ENCODE data around the gene HCLS1.
"Not testable (repeated sequence)": the region's sequence is repeated elsewhere in the genome, so short reads cannot be mapped to it uniquely, and the experiment has no call there.

Gene HCLS1, protein sequence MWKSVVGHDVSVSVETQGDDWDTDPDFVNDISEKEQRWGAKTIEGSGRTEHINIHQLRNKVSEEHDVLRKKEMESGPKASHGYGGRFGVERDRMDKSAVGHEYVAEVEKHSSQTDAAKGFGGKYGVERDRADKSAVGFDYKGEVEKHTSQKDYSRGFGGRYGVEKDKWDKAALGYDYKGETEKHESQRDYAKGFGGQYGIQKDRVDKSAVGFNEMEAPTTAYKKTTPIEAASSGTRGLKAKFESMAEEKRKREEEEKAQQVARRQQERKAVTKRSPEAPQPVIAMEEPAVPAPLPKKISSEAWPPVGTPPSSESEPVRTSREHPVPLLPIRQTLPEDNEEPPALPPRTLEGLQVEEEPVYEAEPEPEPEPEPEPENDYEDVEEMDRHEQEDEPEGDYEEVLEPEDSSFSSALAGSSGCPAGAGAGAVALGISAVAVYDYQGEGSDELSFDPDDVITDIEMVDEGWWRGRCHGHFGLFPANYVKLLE

DNA sequence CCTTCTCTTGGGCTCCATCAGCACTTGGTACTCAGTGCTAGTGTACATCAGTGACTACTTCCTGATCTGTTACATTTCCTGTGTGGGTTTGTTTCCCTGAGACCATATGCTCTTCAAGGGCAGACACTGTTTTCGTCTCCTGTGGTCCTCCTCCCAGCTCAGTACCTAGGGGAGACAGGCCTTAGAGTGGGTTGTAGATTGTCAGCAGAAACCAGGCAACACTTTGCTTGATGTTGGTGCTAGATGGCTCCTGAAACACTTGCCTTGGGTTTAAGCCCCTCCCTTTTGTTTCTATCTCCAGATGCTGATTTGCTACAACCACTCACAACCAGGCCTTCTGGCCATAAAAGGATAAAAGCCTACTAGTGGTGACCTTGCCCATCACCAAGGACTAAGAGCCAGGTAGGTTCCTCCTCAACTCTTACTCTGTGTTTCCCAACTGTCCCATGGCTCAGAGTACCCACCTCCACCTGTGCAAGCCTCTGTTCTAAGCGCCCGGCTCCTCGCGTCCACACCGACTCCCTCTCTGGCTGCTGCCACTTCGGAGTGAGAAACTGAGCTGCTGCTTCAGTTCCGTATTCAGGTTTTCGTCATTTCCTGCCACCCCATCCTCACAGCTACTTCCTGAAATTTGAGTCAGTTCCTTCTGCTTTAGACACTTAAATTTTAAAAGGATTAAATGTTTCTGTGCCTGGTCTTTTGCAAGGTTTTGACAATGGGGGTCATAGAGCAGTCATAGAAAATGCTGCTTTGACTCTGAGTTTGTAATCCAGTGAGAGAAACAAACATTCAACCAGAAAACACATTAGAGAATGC is at the start of gene HCLS1:
HCLS1 (minus strand) TSS at position 548 of the 816 bp plus-strand sequence. CDS start 2,556 bp downstream, outside the sequence.
- peak; percentile 41 to 53 for DNase-seq (ENCODE audit: low read depth in 2 of 2, low spot score in 1 of 2)

DNA sequence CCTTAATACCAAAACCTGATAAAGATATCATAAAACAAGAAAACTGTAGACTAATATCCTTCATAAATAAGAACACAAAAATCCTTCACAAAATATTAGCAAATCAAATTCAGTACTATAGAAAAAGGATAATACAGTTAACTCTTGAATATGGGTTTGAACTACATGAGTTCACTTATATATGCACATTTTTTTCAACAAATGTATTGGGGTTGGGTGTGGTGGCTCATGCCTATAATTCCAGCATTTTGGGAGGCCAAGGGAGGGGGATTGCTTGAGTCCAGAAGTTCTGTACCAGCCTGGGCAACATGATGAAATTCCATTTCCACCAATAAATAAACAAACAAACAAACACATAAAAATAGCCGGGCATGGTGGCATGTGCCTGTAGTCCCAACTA is 49.6 kb upstream of the HCLS1 start:
- no peak for DNase-seq (ENCODE audit: low read depth in 2 of 2, low spot score in 1 of 2)

DNA sequence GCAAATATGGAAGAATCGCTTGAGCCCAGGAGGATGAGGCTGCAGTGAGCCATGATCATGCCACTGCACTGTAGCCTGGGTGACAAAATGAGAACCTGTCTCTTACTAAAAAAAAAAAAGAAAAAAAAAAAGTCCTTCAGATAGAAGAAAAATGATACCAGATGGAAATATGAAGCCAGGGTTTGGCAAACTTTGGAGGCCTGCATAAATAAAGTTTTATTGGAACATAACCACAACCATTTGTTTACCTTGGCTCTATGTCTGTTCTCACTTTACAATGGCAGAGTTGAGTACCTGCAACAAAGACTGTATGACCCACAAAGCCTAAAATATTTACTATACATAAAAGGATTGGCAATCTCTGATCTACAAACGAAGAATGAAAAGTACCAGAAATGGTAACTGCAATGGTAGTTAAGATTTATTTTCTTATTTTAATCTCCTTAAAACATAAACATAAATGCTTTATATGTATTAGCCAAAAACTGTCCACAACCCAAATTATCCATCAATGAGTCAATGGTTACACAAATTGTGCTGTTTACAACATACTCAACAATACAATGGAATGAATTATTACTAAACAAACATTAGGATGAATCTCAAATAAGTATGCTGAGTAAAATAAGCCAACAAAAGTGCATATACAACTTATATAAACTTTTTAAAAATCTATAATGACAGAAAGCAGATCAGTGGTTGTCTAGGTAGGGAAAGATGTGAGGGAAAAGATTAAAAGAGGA is 47.0 kb upstream of the HCLS1 start:
- DNase-seq (ENCODE audit: low read depth in 2 of 2, low spot score in 1 of 2): no peak

DNA sequence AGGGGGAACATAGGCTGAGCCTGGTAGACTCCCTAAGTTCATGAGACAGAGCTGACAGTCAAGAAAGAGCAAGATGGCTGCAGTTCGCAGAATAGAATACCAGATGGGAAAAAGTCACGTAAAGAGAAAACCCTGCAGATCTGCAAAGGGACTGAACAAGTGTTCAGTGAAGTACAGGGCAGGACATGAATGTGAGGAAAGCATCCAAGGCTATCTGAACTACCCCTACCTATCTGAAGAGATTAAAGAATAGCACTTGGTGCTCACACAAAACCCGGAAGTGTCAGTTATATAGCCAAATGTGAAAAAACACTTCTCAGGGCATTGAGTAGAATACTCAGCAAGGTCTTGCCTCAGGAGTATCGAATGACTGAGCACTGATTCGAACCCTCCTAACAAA is 44.8 kb upstream of the HCLS1 start:
- DNase-seq (ENCODE audit: low read depth in 2 of 2, low spot score in 1 of 2): no peak

DNA sequence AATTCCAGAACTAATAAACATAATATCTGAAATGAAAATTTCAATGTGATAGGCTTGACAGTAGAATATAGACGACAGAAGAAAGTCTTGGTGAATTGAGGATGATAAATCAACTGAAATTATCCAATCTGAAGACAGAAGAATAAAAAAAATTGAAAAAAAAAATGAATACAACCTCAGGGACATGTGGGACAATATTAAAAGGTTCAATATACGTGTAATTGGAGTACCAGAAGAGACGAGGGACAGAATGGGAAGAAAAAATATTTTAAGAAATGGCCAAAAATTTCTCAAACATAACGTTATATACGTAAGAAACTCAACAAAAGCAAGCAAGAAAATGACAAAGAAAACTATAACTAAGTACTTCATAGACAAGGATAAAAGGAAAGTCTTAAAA is 43.3 kb upstream of the HCLS1 start:
- no peak for DNase-seq (ENCODE audit: low read depth in 2 of 2, low spot score in 1 of 2)

DNA sequence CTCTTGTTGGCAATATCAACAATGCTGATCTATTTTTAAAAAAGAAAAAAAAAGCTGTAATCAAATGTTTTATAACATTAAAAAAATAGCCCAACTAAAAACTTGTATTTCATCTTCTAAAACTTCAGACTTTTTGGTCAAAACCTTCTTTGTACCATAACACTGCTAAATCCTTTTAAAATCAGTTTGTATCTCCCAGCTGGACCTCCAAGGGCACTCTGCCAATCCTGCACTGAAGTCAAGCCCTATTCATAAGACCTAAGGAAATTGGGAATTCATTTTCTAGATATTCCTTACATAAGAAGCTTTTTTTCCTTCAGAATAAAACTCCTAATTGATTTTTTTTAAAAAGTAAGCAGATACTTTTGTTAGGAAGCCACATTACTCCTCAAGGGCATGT is 38.2 kb upstream of the HCLS1 start:
- no peak for DNase-seq (ENCODE audit: low read depth in 2 of 2, low spot score in 1 of 2)

DNA sequence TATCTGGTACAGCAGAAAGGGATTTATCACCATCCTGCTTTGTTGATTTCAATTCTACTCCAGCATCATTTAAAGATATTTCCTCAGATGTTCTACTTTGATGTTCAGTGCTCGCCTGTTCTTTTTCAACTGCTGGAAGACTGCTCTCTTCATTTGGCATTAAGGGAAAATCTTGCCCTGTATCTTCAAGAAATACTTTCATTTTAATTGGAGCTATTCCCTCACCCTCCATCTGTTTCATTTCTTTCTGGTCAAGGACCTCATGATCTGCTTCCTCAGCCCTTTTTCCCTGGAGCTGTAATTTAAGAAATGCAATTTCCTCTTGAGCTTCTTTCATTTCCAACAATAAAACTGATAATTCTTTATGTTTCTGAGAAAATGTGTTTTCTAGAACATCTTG is 37.8 kb upstream of the HCLS1 start:
- no peak for DNase-seq (ENCODE audit: low read depth in 2 of 2, low spot score in 1 of 2)

DNA sequence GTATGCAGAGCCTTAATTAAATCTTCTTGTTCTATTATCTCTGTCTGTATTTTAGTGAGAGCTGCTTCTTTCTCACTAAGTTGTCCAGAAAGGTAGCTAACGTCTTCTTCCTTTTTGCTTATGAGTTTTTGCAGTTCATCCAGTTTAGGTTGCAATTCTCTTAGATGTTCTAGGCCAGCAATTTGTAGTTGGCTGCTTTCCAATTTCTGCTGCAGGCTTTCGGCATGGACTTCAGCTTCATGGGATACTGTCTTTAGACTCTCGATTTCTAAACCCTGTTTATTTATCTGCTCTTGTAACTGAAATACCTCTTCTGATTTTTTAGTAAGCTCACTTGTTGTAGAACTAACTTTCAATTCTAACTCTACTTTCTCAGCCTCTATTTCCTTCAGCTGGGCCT is 35.5 kb upstream of the HCLS1 start:
- no peak for DNase-seq (ENCODE audit: low read depth in 2 of 2, low spot score in 1 of 2)

DNA sequence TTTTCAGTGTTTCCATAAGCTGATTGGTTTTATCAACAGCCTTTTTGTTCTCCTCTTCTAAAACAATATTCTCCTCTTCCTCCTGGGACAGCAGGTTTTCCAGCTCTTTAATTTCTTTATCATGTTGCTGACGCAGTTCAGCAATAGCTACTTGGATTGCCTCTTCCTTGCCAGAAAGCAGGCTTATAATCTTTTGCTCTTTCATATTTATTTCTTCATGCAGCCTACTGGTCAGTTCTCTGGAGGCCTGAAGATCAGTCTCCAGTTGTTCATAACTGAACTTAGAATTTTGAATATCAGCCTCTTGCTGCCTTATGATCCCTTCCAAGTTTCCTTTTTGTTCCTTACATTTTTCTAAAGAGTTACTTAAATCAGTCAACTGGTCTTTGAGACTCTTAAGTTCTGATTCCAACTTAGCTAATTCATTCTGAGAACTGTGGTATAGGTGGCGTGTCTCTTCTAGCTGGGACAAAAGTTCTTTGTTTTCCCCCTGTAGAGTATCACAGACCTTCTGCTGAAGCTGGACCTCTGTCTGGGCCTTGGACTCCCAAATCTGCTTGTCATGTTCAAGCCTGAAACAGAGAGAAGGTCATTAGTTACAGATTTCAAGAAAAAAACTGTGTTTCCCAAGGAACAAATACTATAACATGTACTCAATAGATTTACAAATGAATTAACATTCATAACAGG is 31.5 kb upstream of the HCLS1 start:
- no peak for DNase-seq (ENCODE audit: low read depth in 2 of 2, low spot score in 1 of 2)

DNA sequence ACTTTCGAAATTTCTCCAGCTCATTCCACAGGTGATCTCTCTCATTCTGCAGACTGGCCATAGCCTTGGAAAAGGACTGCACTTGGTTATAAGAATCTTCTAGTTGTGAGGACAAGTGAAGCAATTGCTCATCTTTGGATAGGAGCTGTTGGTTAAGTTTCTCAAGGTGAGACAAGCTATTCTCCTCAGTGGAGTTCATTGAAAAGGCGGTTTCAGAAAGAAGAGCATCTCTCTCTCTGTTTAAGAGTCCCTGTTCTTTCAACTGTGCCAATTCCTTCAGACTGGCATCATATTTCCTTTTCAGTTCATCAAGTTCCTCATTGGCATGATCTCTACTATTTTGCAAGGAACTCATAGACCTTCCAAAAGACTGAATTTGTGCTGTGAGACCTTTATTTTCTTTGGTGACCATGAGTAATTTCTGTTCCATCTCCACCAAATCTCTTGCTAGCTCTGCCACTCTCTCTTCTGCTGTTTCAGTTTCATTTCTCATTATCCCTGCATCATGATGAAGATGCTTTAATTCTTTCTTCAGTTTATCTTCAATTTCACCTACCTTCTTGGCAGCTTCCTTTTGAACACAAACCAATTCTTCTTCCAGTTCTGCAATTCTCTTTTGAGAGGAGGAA is 30.2 kb upstream of the HCLS1 start:
- no peak for DNase-seq (ENCODE audit: low read depth in 2 of 2, low spot score in 1 of 2)

DNA sequence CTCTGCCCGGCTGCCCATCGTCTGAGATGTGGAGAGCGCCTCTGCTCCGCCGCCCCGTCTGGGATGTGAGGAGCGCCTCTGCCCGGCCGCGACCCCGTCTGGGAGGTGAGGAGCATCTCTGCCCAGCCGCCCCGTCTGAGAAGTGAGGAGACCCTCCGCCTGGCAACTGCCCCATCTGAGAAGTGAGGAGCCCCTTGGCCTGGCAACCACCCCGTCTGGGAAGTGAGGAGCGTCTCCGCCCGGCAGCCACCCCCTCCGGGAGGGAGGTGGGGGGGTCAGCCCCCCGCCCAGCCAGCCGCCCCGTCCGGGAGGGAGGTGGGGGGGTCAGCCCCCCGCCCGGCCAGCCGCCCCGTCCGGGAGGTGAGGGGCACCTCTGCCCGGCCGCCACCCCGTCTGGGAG is 28.0 kb upstream of the HCLS1 start:
- not testable (repeated sequence) for DNase-seq (ENCODE audit: low read depth in 2 of 2, low spot score in 1 of 2)

DNA sequence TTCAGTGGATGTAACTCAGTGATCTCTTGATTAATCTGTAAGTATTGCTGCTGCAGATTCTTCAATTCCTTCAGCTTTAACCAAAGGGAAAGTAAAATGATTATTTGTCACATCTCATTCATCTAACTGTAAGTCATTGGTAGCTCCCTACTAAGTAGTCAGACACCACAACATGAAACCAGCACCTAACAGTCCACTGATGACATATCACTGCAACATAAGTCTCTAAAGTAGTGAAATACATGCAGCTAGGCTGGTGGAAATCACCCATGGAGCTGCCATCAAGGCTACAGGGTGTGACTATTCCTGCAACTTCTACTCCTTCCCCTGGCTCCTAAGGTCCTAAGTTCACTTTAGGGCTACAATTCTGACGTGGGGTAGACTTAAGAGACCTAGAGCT is 21.1 kb upstream of the HCLS1 start:
- DNase-seq (ENCODE audit: low read depth in 2 of 2, low spot score in 1 of 2): no peak

DNA sequence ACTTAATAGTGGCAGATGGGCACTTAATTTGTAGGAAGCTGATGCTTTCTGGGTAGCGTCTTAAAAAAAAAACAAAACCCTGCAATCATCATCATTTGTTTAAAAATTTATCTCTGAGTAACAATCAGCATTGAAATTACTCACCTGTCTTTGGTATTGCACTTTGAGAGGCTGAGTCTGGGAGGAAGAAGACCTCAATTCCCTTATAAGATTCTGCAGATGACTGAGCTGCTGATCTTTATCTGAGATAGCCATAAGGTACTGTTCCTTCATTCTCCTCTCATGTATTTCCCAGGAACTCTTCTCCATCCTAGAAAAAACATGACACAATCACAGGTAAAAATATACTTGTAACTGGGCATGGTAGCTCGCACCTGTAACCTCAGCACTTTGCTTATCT is 16.4 kb upstream of the HCLS1 start:
- DNase-seq (ENCODE audit: low read depth in 2 of 2, low spot score in 1 of 2): no peak

DNA sequence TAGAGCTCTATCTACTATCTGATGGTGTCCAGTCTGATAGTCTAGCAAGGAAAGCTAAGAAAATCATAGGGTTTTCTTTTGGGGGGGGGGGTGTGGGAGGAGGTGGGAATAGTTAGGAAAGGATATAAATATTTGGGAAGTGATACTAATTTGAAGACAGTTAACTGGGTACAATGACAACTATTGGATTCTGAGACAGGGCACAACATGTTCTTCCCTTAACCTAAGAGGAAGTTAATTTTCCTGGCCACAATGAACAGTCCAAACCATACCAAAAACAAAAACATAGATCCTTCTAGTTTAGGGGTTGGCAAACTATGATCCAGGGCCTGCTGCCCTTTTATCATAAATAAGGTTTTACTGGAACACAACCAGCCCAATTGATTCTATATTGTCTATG is 10.0 kb upstream of the HCLS1 start:
- no peak for DNase-seq (ENCODE audit: low read depth in 2 of 2, low spot score in 1 of 2)

DNA sequence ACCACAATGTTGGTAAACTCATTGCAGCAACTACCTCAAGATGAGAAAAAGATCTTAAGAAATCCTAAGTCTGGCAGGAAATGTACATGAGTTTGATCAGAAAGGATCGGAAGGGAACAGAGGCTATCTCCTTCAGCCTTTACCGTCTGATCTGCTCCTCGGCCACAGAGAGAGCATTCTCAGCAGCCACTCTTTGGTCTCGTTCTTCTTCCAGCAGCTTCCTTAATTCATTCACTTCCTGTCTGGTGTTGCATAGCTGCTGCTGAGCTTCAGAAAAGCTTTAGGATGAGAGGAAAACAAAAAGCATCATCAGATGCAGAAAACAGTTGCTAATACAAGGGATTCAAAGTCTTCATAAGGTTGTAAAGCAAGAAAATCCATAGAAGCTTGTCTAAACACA is 6.6 kb upstream of the HCLS1 start:
- no peak for DNase-seq (ENCODE audit: low read depth in 2 of 2, low spot score in 1 of 2)

DNA sequence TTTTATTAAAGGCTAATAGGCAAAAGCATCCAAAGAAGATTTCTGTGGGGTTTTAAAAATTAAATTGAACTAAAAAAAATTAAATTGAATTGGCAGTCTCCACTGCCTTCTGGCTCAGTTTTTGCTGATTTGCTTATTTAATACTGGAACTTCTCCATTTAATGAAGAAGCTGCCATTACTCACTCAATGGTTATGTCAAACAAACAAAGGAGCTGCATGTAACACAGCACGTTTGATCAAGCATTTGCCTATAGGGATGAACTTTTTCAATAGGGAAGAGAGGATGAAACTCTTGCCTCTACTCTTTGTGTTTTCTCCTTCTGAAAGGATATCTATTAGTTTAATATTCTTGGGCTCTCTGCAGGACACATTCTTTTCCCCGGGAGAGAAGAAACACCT is 4.8 kb upstream of the HCLS1 start:
- DNase-seq (ENCODE audit: low read depth in 2 of 2, low spot score in 1 of 2): no peak

DNA sequence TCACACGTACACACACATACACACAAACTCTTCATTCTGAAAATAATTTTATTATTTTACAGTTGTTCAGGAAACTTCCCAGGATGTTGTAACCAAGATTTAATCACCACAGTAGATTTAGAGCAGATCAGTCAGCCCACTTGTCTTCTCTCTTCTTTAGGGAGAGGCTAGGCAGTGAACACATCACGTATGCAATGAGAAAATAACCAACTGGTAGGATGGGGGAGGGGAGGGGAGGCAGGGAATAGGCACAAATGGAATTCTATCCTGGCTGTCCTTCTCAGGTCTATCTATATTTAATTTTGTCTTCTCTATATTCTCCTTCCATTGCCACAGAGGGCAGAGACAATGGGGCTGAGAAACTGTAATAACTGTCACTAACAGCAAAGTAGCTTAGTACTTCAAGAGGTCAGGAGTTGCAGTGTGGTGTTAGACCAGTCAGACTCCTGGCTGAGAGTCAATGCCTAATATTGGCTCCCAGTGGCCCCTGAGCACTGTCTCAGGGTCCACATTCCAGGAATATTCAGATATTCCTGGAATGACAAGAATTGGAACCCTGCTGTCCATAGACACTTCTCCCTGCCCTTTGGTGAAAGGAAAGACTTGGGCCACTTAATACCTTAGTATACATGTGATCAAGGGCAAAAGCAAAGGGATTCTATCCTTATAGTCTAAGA is 2.6 kb upstream of the HCLS1 start:
- no peak for DNase-seq (ENCODE audit: low read depth in 2 of 2, low spot score in 1 of 2)

DNA sequence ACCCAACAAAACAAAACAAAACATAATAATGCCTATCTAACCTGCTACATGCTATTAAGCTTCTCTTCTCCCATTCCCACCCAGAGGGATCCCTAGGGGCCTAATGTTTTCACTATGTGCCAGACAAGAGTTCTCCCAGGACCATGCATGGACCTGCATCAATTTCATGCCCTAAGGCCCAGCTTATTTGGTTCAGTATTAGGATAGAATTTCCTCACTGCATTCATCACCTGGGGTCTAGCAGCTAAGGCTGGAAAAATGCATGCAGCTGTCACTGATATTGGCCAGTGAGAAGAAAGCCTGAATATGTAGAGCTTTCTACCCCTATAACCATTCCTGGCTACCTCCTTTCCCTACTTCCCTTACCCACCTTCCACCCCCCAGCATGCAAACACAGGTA is 2.0 kb upstream of the HCLS1 start:
- no peak for DNase-seq (ENCODE audit: low read depth in 2 of 2, low spot score in 1 of 2)

DNA sequence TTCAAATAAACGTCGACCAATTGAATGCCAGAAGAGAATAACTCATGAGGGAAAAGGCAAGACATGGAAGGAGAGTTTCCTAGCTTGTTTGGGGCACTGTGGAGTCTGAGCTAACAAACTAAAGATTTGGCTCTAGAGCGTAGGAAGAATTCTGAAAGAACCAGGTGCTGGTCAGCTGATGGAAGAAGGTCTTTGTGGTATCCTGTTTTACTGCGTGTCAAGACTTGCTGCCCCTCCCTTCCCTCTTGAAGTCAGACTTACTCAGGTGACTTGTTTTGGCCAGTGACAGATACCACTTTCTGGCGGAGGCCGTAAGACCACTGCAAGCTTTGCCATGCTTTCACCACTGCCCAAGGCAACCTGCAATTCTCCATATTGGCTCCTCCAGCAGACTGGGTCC is 673 bp upstream of the HCLS1 start:
- no peak for DNase-seq (ENCODE audit: low read depth in 2 of 2, low spot score in 1 of 2)

DNA sequence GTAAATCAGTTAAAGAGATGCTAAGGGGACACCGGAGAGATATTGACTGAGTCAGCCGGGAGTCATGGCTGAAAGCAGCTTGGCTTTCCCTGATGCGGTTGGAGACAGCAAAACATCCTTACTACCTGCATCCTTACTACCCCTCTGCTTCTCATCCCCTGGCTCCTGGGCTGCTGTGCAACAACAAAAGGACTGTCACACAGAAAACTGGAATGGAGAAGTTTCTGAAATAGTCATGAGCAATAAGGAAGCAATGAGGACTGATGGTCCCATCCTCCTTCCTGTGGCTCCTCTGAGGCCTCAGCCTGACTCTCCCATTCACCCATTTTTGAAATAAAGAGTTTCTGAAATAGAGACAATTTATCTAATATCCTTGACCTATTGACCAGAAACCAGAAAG is 1.1 kb downstream of the HCLS1 start:
- no peak for DNase-seq (ENCODE audit: low read depth in 2 of 2, low spot score in 1 of 2)
